ENCODE measurements around the gene IL6.
"Not testable (repeated sequence)": the region's sequence is repeated elsewhere in the genome, so short reads cannot be mapped to it uniquely, and the experiment has no call there.

IL6 gene

GRCh38 chr7:22771194-22771871 is 44.3 kb downstream of the IL6 start:
- H3K9me3 ChIP-seq (ENCODE audit: insufficient read depth, low read length), result no peaks in the 10 kb centered on the region
- H3K9me2 ChIP-seq (replicated peaks; ENCODE audit: insufficient read depth, low read length), result no peaks in the 10 kb centered on the region
- H3K79me2 ChIP-seq (ENCODE audit: insufficient read depth, low read length), result no peaks in the 10 kb centered on the region
- no peak overlapping the region for H3K4me3 ChIP-seq (ENCODE audit: insufficient read depth, low read length, poor library complexity, severe bottlenecking)
- no peak overlapping the region for H3K27ac ChIP-seq (ENCODE audit: low read depth, low read length)
- no peak overlapping the region for H3K4me2 ChIP-seq (ENCODE audit: low read depth, low read length, poor library complexity, severe bottlenecking)
- H3F3A ChIP-seq (ENCODE audit: insufficient read depth), result no peaks in the 10 kb centered on the region
- H4K20me1 ChIP-seq (ENCODE audit: low read depth, low read length), result no peaks in the 10 kb centered on the region
- H3K9ac ChIP-seq (ENCODE audit: low read length), result no peak overlapping the region
- H2AFZ ChIP-seq (ENCODE audit: low read depth, low read length, severe bottlenecking), result no peak overlapping the region
- no peaks in the 10 kb centered on the region for H3K36me3 ChIP-seq (ENCODE audit: low read length)
- no peaks in the 10 kb centered on the region for H3K27me3 ChIP-seq (ENCODE audit: low read length)
- TF ChIP-seq EZH2phosphoT487 (conservative IDR thresholded peaks at IDR 0.05; ENCODE audit: low read length), result no peak

DNA sequence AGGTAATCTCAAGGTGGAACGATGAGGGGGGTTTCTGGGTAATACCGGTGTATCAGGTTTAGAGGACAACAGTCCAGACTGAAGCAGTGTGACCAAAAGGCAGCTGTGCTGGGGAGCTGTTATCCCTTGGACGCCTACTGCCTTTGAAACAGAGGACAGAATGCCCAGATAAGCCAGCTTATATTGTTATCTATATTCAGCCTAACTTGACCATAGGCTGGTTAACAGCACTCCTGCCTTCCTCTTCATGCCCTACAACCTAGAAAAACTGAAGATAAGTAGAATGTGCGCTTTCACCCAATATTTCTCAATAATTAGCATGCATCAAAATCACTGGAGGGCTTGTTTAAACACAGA is 44.9 kb downstream of the IL6 start:
- Histone ChIP-seq H4K20me1 (ENCODE audit: low read depth, low read length) (no peaks in the 10 kb centered on the region), H3F3A (ENCODE audit: insufficient read depth) (no peaks in the 10 kb centered on the region), H3K27me3 (ENCODE audit: low read length) (no peaks in the 10 kb centered on the region), H3K79me2 (ENCODE audit: insufficient read depth, low read length) (no peaks in the 10 kb centered on the region), H3K9me3 (ENCODE audit: insufficient read depth, low read length) (no peaks in the 10 kb centered on the region), H3K4me3 (ENCODE audit: insufficient read depth, low read length, poor library complexity, severe bottlenecking) (no peak overlapping the region), H2AFZ (ENCODE audit: low read depth, low read length, severe bottlenecking) (no peak overlapping the region), H3K36me3 (ENCODE audit: low read length) (no peaks in the 10 kb centered on the region), H3K9ac (ENCODE audit: low read length) (no peak overlapping the region), H3K4me2 (ENCODE audit: low read depth, low read length, poor library complexity, severe bottlenecking) (no peak overlapping the region), H3K9me2 (replicated peaks; ENCODE audit: insufficient read depth, low read length) (no peaks in the 10 kb centered on the region), H3K27ac (ENCODE audit: low read depth, low read length) (no peak overlapping the region)
- TF ChIP-seq, protein P1, sequence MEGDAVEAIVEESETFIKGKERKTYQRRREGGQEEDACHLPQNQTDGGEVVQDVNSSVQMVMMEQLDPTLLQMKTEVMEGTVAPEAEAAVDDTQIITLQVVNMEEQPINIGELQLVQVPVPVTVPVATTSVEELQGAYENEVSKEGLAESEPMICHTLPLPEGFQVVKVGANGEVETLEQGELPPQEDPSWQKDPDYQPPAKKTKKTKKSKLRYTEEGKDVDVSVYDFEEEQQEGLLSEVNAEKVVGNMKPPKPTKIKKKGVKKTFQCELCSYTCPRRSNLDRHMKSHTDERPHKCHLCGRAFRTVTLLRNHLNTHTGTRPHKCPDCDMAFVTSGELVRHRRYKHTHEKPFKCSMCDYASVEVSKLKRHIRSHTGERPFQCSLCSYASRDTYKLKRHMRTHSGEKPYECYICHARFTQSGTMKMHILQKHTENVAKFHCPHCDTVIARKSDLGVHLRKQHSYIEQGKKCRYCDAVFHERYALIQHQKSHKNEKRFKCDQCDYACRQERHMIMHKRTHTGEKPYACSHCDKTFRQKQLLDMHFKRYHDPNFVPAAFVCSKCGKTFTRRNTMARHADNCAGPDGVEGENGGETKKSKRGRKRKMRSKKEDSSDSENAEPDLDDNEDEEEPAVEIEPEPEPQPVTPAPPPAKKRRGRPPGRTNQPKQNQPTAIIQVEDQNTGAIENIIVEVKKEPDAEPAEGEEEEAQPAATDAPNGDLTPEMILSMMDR (IDR thresholded peaks at IDR 0.05; ENCODE audit: insufficient read depth, low read length, poor library complexity, severe bottlenecking), result no peak
- TF ChIP-seq EZH2phosphoT487 (conservative IDR thresholded peaks at IDR 0.05; ENCODE audit: low read length), result no peak

GRCh38 chr7:22772885-22773284 is 45.9 kb downstream of the IL6 start:
- Histone ChIP-seq H3K36me3 (ENCODE audit: low read length) (no peaks in the 10 kb centered on the region), H3K27ac (ENCODE audit: low read depth, low read length) (no peak overlapping the region), H3K9me3 (ENCODE audit: insufficient read depth, low read length) (no peaks in the 10 kb centered on the region), H3K27me3 (ENCODE audit: low read length) (no peaks in the 10 kb centered on the region), H3K79me2 (ENCODE audit: insufficient read depth, low read length) (no peaks in the 10 kb centered on the region), H2AFZ (ENCODE audit: low read depth, low read length, severe bottlenecking) (no peak overlapping the region), H3K9ac (ENCODE audit: low read length) (no peak overlapping the region), H3K9me2 (replicated peaks; ENCODE audit: insufficient read depth, low read length) (no peaks in the 10 kb centered on the region), H3K4me2 (ENCODE audit: low read depth, low read length, poor library complexity, severe bottlenecking) (no peak overlapping the region), H4K20me1 (ENCODE audit: low read depth, low read length) (no peaks in the 10 kb centered on the region), H3F3A (ENCODE audit: insufficient read depth) (no peaks in the 10 kb centered on the region), H3K4me3 (ENCODE audit: insufficient read depth, low read length, poor library complexity, severe bottlenecking) (no peak overlapping the region)
- TF ChIP-seq, protein P1 (IDR thresholded peaks at IDR 0.05; ENCODE audit: insufficient read depth, low read length, poor library complexity, severe bottlenecking), result no peak
- no peak for TF ChIP-seq EZH2phosphoT487 (conservative IDR thresholded peaks at IDR 0.05; ENCODE audit: low read length)

- TF ChIP-seq, protein P1 (IDR thresholded peaks at IDR 0.05; ENCODE audit: insufficient read depth, low read length, poor library complexity, severe bottlenecking), result no peak
- no peak for TF ChIP-seq EZH2phosphoT487 (conservative IDR thresholded peaks at IDR 0.05; ENCODE audit: low read length)
- Histone ChIP-seq H3K9me2 (replicated peaks; ENCODE audit: insufficient read depth, low read length) (no peaks in the 10 kb centered on the region), H3K9me3 (ENCODE audit: insufficient read depth, low read length) (no peaks in the 10 kb centered on the region)
Measured at GRCh38 chr7:22776964-22777363, 50.0 kb downstream of the IL6 start.

GRCh38 chr7:22779730-22780323 is 52.8 kb downstream of the IL6 start:
- H3K27ac ChIP-seq (ENCODE audit: low read depth, low read length); H3K9me3 ChIP-seq (ENCODE audit: insufficient read depth, low read length); H4K20me1 ChIP-seq (ENCODE audit: low read depth, low read length); H3K36me3 ChIP-seq (ENCODE audit: low read length); H3K4me3 ChIP-seq (ENCODE audit: insufficient read depth, low read length, poor library complexity, severe bottlenecking); H3F3A ChIP-seq (ENCODE audit: insufficient read depth); H2AFZ ChIP-seq (ENCODE audit: low read depth, low read length, severe bottlenecking); H3K9ac ChIP-seq (ENCODE audit: low read length); H3K27me3 ChIP-seq (ENCODE audit: low read length); H3K4me2 ChIP-seq (ENCODE audit: low read depth, low read length, poor library complexity, severe bottlenecking); H3K79me2 ChIP-seq (ENCODE audit: insufficient read depth, low read length); H3K9me2 ChIP-seq (replicated peaks; ENCODE audit: insufficient read depth, low read length): not testable (repeated sequence)

More at GRCh38 chr7:22776964-22777363, 50.0 kb downstream of the IL6 start:
- Histone ChIP-seq H3K27ac (ENCODE audit: low read depth, low read length) (no peak overlapping the region), H3K79me2 (ENCODE audit: insufficient read depth, low read length) (no peaks in the 10 kb centered on the region), H2AFZ (ENCODE audit: low read depth, low read length, severe bottlenecking) (no peak overlapping the region), H4K20me1 (ENCODE audit: low read depth, low read length) (no peaks in the 10 kb centered on the region), H3F3A (ENCODE audit: insufficient read depth) (no peaks in the 10 kb centered on the region), H3K27me3 (ENCODE audit: low read length) (no peaks in the 10 kb centered on the region), H3K4me3 (ENCODE audit: insufficient read depth, low read length, poor library complexity, severe bottlenecking) (no peak overlapping the region), H3K9ac (ENCODE audit: low read length) (no peak overlapping the region), H3K36me3 (ENCODE audit: low read length) (no peaks in the 10 kb centered on the region), H3K4me2 (ENCODE audit: low read depth, low read length, poor library complexity, severe bottlenecking) (no peak overlapping the region)

All from SU-DHL-6 (cell line).